Measurements from ENCODE around the gene WASF1. TPM values are rescaled to one million over a fixed set of nuclear protein-coding genes. Genes with fewer than 3 reads are reported as not detected.

The WASF1 gene
- total and polyA plus RNA-seq, 2 experiments from 2014 or later, result 12.3 to 25.1 TPM

DNA sequence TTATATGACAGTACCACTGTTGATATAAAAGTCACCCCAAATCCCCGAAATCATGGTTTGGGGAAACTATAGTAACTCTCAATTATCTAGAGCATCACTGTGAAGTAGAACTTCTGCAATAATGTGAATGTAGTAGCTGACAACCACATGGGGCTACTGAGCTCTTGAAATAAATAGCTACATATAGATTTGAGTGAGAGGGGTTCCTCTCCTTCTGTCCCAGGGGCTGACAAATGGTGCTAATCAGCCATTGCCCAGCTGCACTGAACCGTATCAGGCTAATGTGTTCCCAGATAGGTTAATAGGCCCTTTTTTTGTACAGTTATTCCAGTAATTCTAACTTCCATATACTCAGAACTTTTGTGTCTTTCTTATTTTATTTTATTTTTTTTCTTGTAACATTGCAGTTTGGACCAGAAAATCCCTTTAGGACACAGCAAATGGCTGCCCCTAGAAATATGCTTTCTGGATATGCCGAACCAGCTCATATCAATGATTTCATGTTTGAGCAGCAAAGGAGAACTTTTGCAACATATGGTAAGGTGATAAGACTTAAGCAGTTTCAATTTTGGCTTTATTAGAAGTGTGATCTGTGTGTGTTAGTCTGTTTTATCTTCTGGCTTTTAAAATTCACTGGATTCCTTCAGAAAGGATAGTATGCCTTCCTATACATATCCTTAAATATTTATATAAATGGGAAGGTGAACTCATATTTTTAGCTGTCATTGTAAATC, 21.8 kb upstream of the WASF1 start:
- H3K4me2 ChIP-seq (ENCODE audit: unreplicated experiment), result no peak overlapping the region
- no peak overlapping the region for H3K4me3 ChIP-seq
- H3K9ac ChIP-seq, result no peak overlapping the region
- H3K9me2 ChIP-seq (ENCODE audit: insufficient read depth), result no peaks in the 10 kb centered on the region
- in situ Hi-C loops (cut with MboI), result no loop called here
- H3F3A ChIP-seq (ENCODE audit: insufficient read depth), result no peaks in the 10 kb centered on the region
- H3K4me1 ChIP-seq (ENCODE audit: insufficient read depth), result no peaks in the 10 kb centered on the region
- 93 to 97% methylated on average over 3 of the region's 3 CpGs for WGBS, 2 experiments (ENCODE audit: low coverage in 1 of 2, low lambda C conversion rate in 2 of 2, missing lambda C conversion rate in 2 of 2)
- no peaks in the 10 kb centered on the region for H3K36me3 ChIP-seq (ENCODE audit: low read depth)
- H3K9me3 ChIP-seq (ENCODE audit: low read depth), result no peaks in the 10 kb centered on the region
- no peak overlapping the region for H2AFZ ChIP-seq
- no peaks in the 10 kb centered on the region for H3K27me3 ChIP-seq (replicated peaks; ENCODE audit: insufficient read depth)
- H3K79me2 ChIP-seq (ENCODE audit: insufficient read depth), result peaks cover 92% of the 10 kb centered on the region
- TF ChIP-seq EZH2phosphoT487 (IDR thresholded peaks at IDR 0.05; ENCODE audit: insufficient read depth, low read depth), result no peak
- TF ChIP-seq EZH2 (IDR thresholded peaks at IDR 0.05; ENCODE audit: insufficient read depth, poor library complexity, severe bottlenecking), result no peak
- H3K27ac ChIP-seq, result no peak overlapping the region
- H4K20me1 ChIP-seq (ENCODE audit: insufficient read depth), result 0 out of 2 replicates have a peak, but pooled peaks cover 3% of the 10 kb centered on the region
- DNase-seq, result no peak

DNA sequence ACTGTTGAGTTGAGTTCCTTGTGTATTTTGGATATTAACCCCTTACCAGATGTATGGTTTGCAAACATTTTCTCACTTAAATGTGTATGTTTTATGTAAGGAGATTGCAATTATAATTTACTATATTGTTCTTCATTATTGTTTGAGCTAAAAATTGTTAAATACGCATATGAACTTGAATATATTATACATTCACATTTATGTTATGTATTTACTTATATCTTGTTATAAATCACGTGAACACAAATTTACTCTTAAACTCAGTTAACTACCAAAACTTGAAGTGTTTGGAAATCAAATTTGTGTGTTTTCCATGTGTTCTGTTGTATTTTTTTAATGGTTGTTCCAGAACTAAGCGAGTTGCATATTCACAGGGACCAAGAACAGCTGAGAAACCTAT, 19.1 kb upstream of the WASF1 start:
- Histone ChIP-seq H3K9me3 (ENCODE audit: low read depth) (no peaks in the 10 kb centered on the region), H3K4me1 (ENCODE audit: insufficient read depth) (no peaks in the 10 kb centered on the region), H3K9me2 (ENCODE audit: insufficient read depth) (no peaks in the 10 kb centered on the region), H3K27ac (no peak overlapping the region), H4K20me1 (ENCODE audit: insufficient read depth) (0 out of 2 replicates have a peak, but pooled peaks cover 3% of the 10 kb centered on the region), H3K4me2 (ENCODE audit: unreplicated experiment) (no peak overlapping the region), H3K36me3 (ENCODE audit: low read depth) (peaks cover 10% of the 10 kb centered on the region; the same call in 1 of the 2 replicates), H3K79me2 (ENCODE audit: insufficient read depth) (peaks cover 95% of the 10 kb centered on the region), H3F3A (ENCODE audit: insufficient read depth) (no peaks in the 10 kb centered on the region), H3K4me3 (no peak overlapping the region), H2AFZ (no peak overlapping the region), H3K27me3 (replicated peaks; ENCODE audit: insufficient read depth) (no peaks in the 10 kb centered on the region), H3K9ac (no peak overlapping the region)
- TF ChIP-seq EZH2 (IDR thresholded peaks at IDR 0.05; ENCODE audit: insufficient read depth, poor library complexity, severe bottlenecking) (no peak), EZH2phosphoT487 (IDR thresholded peaks at IDR 0.05; ENCODE audit: insufficient read depth, low read depth) (no peak)
- no peak for DNase-seq
- 95 to 97% methylated on average over 3 of the region's 3 CpGs for WGBS, 2 experiments (ENCODE audit: low coverage in 1 of 2, low lambda C conversion rate in 2 of 2, missing lambda C conversion rate in 2 of 2)
- in situ Hi-C loops (cut with MboI), result no loop called here

DNA sequence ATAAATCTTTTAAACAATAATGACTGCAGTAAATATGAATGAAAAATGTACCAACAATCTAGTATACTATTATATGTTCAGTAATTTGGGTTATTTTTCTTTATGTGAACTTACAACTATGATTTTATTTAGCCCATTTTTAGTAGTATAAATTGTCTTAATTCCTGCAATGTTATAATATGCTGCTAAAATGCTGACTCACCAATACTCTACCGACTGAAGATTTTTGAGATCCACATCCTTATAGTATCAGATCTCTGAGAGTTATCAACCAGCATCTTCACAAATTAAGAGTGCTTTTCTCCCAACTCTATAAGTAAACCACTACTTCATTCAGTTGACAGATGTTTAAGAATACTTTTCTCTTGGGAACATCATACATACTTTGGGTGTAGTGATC, 17.4 kb upstream of the WASF1 start:
- no peak overlapping the region for H3K9ac ChIP-seq
- no peak overlapping the region for H3K4me2 ChIP-seq (ENCODE audit: unreplicated experiment)
- WGBS, 2 experiments (ENCODE audit: low coverage in 1 of 2, low lambda C conversion rate in 2 of 2, missing lambda C conversion rate in 2 of 2), result 98 to 100% methylated on average over 1 of the region's 1 CpG
- H3K4me3 ChIP-seq, result no peak overlapping the region
- H3K27me3 ChIP-seq (replicated peaks; ENCODE audit: insufficient read depth), result no peaks in the 10 kb centered on the region
- H3K9me3 ChIP-seq (ENCODE audit: low read depth), result no peaks in the 10 kb centered on the region
- no peak for DNase-seq
- H3K79me2 ChIP-seq (ENCODE audit: insufficient read depth), result peaks cover 89% of the 10 kb centered on the region
- H2AFZ ChIP-seq, result no peak overlapping the region
- no peak overlapping the region for H3K27ac ChIP-seq
- H4K20me1 ChIP-seq (ENCODE audit: insufficient read depth), result no peaks in the 10 kb centered on the region
- no peaks in the 10 kb centered on the region for H3K4me1 ChIP-seq (ENCODE audit: insufficient read depth)
- H3F3A ChIP-seq (ENCODE audit: insufficient read depth), result no peaks in the 10 kb centered on the region
- H3K36me3 ChIP-seq (ENCODE audit: low read depth), result peaks cover 11% of the 10 kb centered on the region; the same call in 1 of the 2 replicates
- H3K9me2 ChIP-seq (ENCODE audit: insufficient read depth), result no peaks in the 10 kb centered on the region
- TF ChIP-seq EZH2phosphoT487 (IDR thresholded peaks at IDR 0.05; ENCODE audit: insufficient read depth, low read depth) (no peak), EZH2 (IDR thresholded peaks at IDR 0.05; ENCODE audit: insufficient read depth, poor library complexity, severe bottlenecking) (no peak)
- in situ Hi-C loops (cut with MboI), result no loop called here

DNA sequence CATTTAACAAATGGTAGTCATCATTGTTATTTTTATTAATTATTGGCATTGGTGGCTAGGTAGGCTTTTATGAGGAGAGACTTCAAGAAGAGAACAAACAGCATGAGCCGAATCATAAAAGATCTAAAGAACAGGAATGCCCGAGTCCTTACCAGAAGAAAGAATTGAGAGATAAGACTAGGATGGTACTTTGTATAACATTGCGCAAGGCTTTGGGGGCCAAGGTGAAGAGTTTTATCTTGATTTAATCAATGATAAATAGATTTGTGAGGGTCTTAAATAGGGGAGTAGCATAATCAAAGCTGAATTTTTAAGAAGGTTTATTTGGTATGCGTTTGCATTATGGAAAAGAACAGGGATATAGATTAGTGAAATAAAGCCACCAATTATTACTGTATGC, 16.2 kb upstream of the WASF1 start:
- Histone ChIP-seq H3K79me2 (ENCODE audit: insufficient read depth) (peaks cover 89% of the 10 kb centered on the region), H3K27me3 (replicated peaks; ENCODE audit: insufficient read depth) (no peaks in the 10 kb centered on the region), H4K20me1 (ENCODE audit: insufficient read depth) (peaks cover 9% of the 10 kb centered on the region; the same call in 1 of the 2 replicates), H3K4me3 (no peak overlapping the region), H2AFZ (no peak overlapping the region), H3K9ac (no peak overlapping the region), H3K36me3 (ENCODE audit: low read depth) (peaks cover 11% of the 10 kb centered on the region; the same call in 1 of the 2 replicates), H3K4me1 (ENCODE audit: insufficient read depth) (no peaks in the 10 kb centered on the region), H3K27ac (no peak overlapping the region), H3K4me2 (ENCODE audit: unreplicated experiment) (no peak overlapping the region), H3K9me2 (ENCODE audit: insufficient read depth) (no peaks in the 10 kb centered on the region), H3K9me3 (ENCODE audit: low read depth) (no peaks in the 10 kb centered on the region), H3F3A (ENCODE audit: insufficient read depth) (no peaks in the 10 kb centered on the region)
- in situ Hi-C loops (cut with MboI), result no loop called here
- TF ChIP-seq EZH2phosphoT487 (IDR thresholded peaks at IDR 0.05; ENCODE audit: insufficient read depth, low read depth) (no peak), EZH2 (IDR thresholded peaks at IDR 0.05; ENCODE audit: insufficient read depth, poor library complexity, severe bottlenecking) (no peak)
- no peak for DNase-seq
- 81 to 86% methylated on average over 4 of the region's 4 CpGs for WGBS, 2 experiments (ENCODE audit: low coverage in 1 of 2, low lambda C conversion rate in 2 of 2, missing lambda C conversion rate in 2 of 2)
